Liver (tissue), 3 donors: Measurements from ENCODE around the gene CACNA1C.

ENCODE experiments used
- ATF3 ChIP-seq: IDR thresholded peaks from 2 replicates; pipeline ENCODE4 v1.6.1; 2016; ENCODE audit warnings: antibody characterized with exemption
- EGR1 ChIP-seq, 2 donors: IDR thresholded peaks; 2 replicates each; pipeline ENCODE4 v1.6.1; 2016 to 2018; ENCODE audit warnings: antibody characterized with exemption in 2 of 2, low read depth in 2 of 2
- GABPA ChIP-seq, 2 donors: IDR thresholded peaks in 1 of 2; conservative IDR thresholded peaks in 1 of 2; 2 replicates each; pipeline ENCODE4 v1.6.1; 2016; ENCODE audit warnings: antibody characterized with exemption in 2 of 2, mild to moderate bottlenecking in 1 of 2, moderate library complexity in 1 of 2
- JUND ChIP-seq, 2 donors: IDR thresholded peaks; 2 replicates each; pipeline ENCODE4 v1.6.1; 2016; ENCODE audit warnings: antibody characterized with exemption in 2 of 2
- MAX ChIP-seq: IDR thresholded peaks from 2 replicates; pipeline ENCODE4 v1.6.1; 2016; ENCODE audit warnings: antibody characterized with exemption
- NR2F2 ChIP-seq: IDR thresholded peaks from 2 replicates; pipeline ENCODE4 v1.6.1; 2016; ENCODE audit warnings: antibody characterized with exemption
- RAD21 ChIP-seq, 2 donors: IDR thresholded peaks; 2 replicates each; pipeline ENCODE4 v1.6.1; 2016; ENCODE audit warnings: antibody characterized with exemption in 2 of 2, mild to moderate bottlenecking in 2 of 2
- RXRA ChIP-seq, 2 donors: IDR thresholded peaks; 2 replicates each; pipeline ENCODE4 v1.6.1; 2017 to 2018; ENCODE audit warnings: antibody characterized with exemption in 2 of 2, mild to moderate bottlenecking in 1 of 2
- SP1 ChIP-seq: IDR thresholded peaks from 2 replicates; pipeline ENCODE4 v1.6.1; 2018; ENCODE audit warnings: antibody characterized with exemption, mild to moderate bottlenecking
- TAF1 ChIP-seq: conservative IDR thresholded peaks from 2 replicates; pipeline ENCODE4 v1.6.1; 2016; ENCODE audit warnings: antibody characterized with exemption, mild to moderate bottlenecking
- YY1 ChIP-seq: IDR thresholded peaks from 2 replicates; pipeline ENCODE4 v1.6.1; 2016; ENCODE audit warnings: antibody characterized with exemption, mild to moderate bottlenecking
- ZBTB33 ChIP-seq: IDR thresholded peaks from 2 replicates; pipeline ENCODE4 v1.6.1; 2016; ENCODE audit warnings: antibody characterized with exemption
- TF ChIP-seq, protein P1 (sequence below): fragments of 150-350 bp; IDR thresholded peaks from 2 replicates; pipeline ENCODE4 v1.5.1; 2017; ENCODE audit warnings: improper control_type of control experiment, low read depth, low read length; ENCODE audit not compliant: missing input control
- TF ChIP-seq, protein P2 (sequence below): IDR thresholded peaks from 2 replicates; pipeline ENCODE4 v1.6.1; 2016; ENCODE audit warnings: antibody characterized with exemption, mild to moderate bottlenecking
- donor health status: healthy.
- donor health status: healthy.

DNA sequence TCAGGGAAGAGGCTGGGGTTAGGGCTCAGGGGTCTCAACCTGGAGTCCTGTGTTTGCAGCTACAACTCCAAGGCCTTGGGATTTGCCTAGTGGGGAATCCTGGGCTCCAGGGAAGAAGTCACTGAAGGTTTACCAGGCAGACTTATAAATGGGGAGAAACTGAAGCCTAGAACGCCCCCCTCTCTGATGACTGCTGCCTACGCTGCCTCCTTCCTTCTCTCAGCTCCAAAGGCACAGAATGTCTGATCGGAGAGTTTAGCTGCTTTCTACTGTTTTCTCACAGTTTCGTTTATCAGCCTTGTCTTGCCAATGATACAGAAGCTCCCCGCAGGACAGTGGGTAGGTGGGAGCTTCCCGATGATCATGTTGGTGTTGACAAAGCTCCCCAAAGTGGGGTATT is 101.7 kb downstream of the CACNA1C start:
- no peak for TF ChIP-seq ATF3
- TF ChIP-seq, protein P1, sequence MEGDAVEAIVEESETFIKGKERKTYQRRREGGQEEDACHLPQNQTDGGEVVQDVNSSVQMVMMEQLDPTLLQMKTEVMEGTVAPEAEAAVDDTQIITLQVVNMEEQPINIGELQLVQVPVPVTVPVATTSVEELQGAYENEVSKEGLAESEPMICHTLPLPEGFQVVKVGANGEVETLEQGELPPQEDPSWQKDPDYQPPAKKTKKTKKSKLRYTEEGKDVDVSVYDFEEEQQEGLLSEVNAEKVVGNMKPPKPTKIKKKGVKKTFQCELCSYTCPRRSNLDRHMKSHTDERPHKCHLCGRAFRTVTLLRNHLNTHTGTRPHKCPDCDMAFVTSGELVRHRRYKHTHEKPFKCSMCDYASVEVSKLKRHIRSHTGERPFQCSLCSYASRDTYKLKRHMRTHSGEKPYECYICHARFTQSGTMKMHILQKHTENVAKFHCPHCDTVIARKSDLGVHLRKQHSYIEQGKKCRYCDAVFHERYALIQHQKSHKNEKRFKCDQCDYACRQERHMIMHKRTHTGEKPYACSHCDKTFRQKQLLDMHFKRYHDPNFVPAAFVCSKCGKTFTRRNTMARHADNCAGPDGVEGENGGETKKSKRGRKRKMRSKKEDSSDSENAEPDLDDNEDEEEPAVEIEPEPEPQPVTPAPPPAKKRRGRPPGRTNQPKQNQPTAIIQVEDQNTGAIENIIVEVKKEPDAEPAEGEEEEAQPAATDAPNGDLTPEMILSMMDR = no peak
- no peak for TF ChIP-seq EGR1 (IDR thresholded peaks at IDR 0.05; ENCODE audit: low read depth in 2 of 2)
- no peak for TF ChIP-seq JUND (IDR thresholded peaks at IDR 0.05)
- no peak for TF ChIP-seq TAF1
- no peak for TF ChIP-seq ZBTB33
- no peak for TF ChIP-seq NR2F2
- no peak for TF ChIP-seq SP1
- no peak for TF ChIP-seq RXRA (IDR thresholded peaks at IDR 0.05)
- no peak for TF ChIP-seq YY1
- no peak for TF ChIP-seq RAD21 (IDR thresholded peaks at IDR 0.05)
- no peak for TF ChIP-seq MAX
- TF ChIP-seq, protein P2, sequence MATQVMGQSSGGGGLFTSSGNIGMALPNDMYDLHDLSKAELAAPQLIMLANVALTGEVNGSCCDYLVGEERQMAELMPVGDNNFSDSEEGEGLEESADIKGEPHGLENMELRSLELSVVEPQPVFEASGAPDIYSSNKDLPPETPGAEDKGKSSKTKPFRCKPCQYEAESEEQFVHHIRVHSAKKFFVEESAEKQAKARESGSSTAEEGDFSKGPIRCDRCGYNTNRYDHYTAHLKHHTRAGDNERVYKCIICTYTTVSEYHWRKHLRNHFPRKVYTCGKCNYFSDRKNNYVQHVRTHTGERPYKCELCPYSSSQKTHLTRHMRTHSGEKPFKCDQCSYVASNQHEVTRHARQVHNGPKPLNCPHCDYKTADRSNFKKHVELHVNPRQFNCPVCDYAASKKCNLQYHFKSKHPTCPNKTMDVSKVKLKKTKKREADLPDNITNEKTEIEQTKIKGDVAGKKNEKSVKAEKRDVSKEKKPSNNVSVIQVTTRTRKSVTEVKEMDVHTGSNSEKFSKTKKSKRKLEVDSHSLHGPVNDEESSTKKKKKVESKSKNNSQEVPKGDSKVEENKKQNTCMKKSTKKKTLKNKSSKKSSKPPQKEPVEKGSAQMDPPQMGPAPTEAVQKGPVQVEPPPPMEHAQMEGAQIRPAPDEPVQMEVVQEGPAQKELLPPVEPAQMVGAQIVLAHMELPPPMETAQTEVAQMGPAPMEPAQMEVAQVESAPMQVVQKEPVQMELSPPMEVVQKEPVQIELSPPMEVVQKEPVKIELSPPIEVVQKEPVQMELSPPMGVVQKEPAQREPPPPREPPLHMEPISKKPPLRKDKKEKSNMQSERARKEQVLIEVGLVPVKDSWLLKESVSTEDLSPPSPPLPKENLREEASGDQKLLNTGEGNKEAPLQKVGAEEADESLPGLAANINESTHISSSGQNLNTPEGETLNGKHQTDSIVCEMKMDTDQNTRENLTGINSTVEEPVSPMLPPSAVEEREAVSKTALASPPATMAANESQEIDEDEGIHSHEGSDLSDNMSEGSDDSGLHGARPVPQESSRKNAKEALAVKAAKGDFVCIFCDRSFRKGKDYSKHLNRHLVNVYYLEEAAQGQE = no peak
- no peak for TF ChIP-seq GABPA (IDR thresholded peaks at IDR 0.05 in 1 of 2, conservative IDR thresholded peaks at IDR 0.05 in 1 of 2)
